Left hindlimb (tissue), 1 donor: ENCODE data around the gene CDCA8.
"Not testable (repeated sequence)": the region's sequence is repeated elsewhere in the genome, so short reads cannot be mapped to it uniquely, and the experiment has no call there.

Source experiments
- DNase-seq: peaks from one replicate; pipeline ENCODE4 v3.0.0-alpha.2; 2018

CDCA8 gene

DNA sequence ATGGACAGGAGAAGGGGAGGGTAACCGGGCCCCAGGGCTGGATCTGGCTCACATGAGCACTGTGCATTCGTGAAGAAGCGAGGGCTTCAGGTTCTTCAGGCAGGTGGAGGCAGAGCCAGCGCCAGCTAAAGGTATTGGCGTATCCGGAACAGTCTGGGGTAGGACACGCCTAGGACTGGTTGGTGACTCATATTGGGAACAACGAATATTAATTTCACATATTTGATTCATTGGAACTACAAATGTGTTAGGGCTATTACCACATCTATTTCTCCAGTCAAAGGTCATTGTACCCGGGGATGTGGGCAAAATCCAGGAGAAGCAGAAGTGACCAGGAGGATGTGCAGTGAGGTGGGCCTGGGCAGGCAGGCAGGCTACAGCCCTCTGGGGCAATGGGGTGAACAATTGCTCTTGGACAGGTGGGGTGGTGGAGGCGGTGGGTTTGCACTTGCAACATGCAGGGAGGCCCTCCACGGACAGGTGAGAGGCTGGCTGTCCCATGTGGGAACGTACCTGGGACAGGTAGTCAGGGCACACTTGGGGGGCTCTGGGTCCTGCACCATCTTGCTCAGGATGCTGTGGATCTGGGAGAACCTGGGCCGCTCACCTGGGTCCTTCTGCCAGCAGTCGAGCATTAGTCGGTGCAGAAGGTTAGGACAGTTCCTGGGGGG lies 26.7 kb downstream of the CDCA8 start:
- DNase-seq = no peak

DNA sequence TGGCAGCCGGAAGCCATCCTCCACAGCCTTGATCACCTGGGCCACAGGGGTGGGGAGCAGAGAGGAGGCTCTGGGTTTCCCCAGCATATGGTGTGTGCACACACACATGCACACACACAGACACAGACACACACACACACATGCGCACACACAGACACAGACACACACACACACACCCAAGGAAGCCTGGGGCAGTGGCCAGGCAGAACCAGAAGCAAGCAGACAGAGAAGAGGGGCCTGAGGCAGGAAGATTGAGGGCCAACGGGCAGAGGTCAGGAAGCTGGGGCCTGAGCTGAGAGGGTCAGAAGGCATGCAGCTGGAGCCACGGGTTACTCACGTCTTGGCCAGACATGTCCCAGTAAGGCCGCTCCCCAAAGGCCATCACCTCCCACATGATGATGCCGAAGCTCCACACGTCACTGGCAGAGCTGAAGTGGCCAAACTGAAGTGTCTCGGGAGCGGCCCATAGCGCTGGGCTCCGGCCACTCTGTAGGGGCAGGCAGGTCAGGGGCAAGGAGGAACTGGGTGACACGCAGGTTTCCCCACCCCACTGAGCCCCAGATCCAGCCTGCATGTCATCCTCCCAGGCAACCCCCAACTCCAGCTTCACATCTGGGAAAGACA lies 27.4 kb downstream of the CDCA8 start:
- DNase-seq = no peak

- no peak for DNase-seq
These were observed 28.2 kb downstream of the CDCA8 start for GRCh38 chr1:37720231-37721130.

DNA sequence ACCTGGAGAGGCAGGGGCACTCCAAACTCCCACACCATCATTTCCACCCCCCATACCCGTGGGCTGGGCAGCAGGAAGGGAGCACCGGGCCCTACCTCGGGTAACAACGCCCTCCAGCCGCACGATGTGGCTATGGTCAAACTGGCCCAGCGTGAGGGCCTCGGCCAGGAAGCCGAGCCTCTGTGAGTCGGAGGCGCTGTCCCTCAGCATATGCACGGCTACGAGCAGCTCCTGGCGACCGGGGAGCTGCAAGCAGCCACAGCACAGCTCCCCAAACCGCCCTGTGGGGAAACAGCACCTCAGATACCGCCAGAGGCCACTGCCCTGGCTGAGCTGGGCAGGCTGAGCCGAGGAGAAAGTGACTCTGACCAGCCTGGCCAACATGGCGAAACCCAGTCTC lies 29.2 kb downstream of the CDCA8 start:
- no peak for DNase-seq

DNA sequence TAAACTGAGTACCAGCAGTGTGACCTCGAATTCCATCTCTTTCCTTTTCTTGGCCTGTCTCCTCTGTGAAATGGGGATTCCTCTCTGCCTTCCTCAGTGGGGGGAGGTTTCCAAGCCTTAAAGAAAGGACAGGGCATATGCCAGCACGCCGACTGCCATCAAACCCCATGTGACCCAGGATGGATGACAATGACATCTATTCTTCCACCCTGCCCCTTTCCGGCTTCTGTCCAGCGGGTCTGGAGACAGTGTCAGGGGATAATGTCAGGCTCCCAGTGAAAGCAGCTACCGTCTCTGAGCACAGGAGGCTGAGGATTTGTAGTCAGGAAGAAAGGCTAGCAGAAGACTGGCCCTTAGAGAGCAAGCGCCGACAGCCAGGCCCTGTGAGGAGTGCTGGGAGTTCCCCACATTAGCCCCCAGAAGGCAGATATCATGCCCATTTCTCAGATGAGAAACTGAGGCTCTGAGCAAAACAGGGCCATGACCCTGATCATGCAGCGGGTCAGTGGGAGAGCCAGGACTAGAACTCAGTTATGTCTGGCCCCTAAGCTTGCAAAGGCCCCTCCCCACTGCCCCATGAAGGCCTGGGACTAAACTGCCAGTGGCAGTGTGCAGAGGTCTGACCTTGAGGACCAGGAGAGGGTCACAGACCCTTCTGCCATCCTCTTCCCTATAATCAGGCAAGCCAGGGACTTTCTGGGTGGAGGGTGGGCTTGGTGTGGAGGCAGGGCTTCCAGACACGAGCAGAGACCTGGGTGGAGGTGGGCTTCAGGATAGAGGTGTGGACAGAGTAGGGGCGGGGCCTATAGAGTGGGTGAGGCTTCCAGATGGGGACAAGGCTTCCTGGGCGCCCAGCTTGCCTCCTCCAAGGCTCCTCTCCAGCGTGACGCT lies 30.1 kb downstream of the CDCA8 start:
- DNase-seq = no peak

- DNase-seq = no peak
These were observed 30.7 kb downstream of the CDCA8 start for GRCh38 chr1:37723072-37723389.

- DNase-seq = no peak
These were observed 31.2 kb downstream of the CDCA8 start for GRCh38 chr1:37723390-37724078.

- no peak for DNase-seq
These were observed 32.3 kb downstream of the CDCA8 start for GRCh38 chr1:37724575-37724974.

DNA sequence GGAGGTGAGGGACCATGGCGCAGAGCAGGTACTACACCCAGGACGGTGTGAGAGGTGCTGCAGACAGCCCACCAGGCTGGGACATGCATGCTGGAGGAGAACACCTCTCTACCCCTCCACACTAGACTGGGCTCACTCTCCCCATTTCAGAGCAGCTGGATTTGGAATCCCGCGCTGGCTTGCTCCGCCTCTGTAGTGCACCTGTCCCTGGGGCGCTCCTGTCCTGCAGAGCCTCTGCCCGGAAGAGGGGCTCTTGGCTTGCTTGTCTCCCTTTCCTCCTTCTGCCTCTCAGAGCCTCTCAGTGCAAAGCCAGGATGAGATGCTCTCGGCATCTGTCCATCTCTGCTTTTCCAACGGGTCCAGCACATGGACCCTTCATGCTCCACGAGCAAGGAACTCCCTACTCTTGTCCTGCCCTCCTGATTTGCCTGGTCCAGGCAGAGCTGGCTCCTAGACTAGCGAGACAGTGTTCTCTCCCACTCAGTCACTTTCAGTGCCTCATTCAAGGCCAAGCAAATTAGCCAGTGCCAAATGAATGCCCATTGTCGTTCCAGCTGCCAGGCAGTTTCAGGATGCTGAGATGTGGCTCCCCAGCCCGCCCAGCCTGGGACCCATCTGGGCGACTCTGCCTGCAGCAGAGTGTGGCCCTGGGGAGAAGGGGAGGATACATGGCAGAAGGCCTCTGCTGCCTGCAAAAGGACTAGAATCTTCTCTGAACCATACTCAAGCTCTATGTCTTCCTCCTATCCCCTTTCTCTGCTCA lies 33.7 kb downstream of the CDCA8 start:
- no peak for DNase-seq

DNA sequence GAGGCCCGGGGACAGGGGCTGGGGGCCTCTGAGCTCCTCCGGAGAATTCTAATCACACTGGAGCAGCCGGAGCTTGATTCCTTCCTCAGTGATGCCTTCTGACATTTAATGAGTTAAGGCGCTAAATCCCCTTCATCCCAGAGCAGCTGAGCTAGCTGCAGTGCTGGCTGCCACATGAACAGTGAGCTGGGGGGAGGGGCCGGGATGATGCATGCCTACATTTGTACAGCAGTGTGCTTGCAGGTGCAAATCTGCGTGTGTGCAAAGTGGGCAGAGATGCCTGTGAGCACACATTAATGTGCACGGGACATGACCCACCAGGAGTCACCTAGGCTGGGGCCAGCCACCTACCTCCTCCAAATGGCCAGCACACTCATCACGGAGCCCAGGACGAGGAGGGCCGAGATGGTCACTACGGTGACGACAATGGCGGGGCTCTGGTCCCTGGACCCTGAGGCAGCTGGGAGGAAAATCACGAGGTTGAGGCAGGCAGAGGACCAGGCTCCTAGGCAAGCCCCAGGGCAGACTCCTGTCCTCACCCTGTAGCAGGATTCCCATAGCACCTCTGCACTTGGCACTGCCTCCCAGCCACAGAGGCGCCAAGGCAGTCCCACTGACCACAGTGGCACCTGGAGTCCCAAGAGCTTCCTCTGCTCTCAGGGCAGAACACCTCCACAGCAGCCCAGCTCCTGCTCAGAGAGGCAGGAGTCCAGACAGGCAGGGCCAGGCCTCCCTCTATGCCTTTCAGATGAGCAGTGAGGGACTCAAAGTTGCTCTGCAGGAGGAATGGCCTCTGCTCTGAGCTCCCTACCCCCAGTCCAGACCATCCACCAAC lies 34.7 kb downstream of the CDCA8 start:
- DNase-seq = no peak

DNA sequence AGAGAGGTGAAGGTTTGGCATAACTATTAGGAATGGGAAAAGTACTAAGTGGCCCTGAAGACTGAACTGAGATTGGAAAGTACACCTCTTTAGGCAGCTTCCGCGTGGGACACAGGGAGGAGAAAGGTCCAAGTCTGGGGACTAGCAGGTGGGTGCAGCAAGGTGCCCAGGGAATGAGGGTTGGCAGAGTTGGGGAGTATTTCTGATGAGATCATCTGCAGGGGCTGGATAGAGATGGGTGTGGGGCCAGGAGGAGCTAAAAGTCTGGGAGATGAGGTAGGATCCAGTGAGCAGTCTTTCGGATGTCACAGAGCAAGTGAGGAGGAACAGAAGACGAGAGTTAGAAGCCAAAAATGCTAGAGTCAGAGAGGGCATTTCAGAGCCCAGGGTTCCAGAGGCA lies 36.1 kb downstream of the CDCA8 start:
- DNase-seq = no peak

GRCh38 chr1:37730376-37730775 lies 38.1 kb downstream of the CDCA8 start:
- no peak for DNase-seq

DNA sequence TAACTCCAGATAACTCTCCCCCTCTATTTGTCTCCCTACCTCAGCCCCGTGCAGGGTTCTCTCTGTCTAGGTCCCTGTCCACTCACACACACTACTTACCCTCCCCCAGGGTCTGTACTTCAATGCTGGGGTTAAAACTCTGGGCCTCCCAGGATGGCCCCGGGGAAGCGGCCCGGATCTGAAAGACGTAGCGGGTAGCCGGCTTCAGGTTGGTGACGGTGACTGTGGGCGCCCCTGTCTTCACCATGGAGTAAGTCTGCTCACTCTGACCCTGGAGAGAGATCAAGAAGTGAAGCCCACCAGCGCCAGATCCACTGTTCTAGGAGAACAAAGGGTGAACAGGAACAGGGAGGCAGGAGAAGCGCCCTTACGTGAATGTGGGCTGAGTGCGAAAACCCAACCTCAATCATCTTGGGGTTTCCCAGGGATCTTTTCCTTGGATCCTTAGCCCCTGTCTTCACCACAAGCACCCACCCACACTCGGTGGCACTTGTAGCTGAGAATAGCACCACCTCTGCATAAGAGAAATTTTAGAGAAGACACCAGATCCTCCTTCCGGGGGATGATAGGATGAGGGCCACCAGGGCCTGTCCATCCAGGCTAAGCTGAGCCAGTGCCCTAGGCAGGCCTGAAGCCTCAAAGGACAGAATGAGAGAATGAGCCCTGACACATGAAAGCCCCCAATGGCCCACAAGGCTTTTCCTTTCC lies 39.1 kb downstream of the CDCA8 start:
- no peak for DNase-seq

DNA sequence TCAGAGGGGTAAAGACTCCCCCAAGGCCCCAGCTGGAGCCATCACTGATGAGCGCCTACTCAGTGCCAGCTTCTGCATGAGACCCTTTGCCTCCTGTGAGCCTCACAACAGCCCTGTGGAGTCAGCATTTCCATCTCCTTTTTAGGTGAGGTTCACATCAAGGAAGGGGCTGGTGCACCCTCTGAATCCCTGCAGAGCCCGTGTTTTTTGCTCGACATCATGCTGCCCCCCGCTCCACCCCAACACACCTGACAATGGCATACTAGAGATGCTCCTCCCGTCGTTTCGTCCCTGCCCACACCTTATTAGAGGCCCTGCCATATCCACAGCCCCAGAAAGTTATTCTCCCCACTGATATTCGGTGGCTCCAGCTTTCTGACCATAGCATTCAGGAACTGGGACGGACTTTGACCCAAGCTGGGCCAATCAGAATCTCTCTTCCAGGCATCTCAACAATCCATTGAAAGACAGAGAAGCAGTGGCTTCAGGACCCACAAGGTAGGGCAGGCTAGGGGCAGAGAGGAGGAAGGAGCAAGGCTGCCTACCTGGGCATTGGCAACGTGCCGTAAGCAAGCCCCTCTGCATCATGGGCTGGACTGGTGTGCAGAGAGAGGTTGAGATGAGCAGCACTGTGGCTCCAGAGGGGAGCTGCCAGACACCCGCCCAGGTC lies 39.9 kb downstream of the CDCA8 start:
- DNase-seq = no peak

- no peak for DNase-seq
These were observed 42.6 kb downstream of the CDCA8 start for GRCh38 chr1:37734629-37735591.

DNA sequence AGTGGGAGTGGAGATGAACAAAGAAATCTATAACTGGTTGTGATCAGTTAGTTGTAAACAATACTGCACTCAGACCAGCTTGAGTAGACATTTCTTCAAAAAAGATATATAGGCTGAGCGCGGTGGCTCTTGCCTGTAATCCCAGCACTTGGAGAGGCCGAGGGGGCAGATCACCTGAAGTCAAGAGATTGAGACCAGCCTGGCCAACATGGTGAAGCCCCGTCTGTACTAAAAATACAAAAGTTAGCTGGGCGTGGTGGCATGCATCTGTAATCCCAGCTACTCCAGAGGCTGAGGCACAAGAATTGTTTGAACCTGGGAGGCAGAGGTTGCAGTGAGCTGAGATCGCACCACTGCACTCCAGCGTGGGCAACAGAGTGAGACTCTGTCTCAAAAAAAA lies 45.7 kb downstream of the CDCA8 start:
- not testable (repeated sequence) for DNase-seq

DNA sequence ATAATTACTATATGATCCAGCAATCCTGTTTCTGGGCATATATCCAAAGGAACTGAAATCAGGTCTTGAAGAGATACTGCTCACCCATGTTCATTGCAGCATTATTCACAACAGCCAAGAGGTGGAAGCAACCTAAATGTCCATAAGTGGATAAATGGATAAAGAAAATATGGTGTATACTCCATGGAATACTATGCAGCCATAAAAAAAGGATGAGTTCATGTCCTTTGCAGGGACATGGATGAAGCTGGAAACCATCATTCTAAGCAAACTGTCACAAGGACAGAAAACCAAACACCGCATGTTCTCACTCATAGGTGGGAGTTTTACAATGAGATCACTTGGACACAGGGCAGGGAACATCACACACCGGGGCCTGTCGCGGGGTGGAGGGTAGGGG lies 46.3 kb downstream of the CDCA8 start:
- not testable (repeated sequence) for DNase-seq

DNA sequence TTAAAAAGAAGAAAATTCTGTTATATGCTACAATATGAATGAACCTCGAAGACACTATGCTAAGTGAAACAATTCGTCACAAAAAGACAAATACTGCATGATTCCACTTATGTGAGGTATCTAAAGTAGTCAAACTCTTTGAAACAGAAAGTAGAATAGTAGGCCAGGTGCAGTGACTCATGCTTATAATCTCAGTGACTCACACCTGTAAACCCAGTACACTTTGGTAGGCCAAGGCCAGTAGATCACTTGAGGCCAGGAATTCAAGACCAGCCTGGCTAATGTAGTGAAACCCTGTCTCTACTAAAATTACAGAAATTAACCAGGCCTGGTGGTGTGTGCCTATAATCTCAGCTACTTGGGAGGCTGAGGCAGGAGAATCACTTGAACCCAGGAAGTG lies 46.9 kb downstream of the CDCA8 start:
- no peak for DNase-seq
